Amygdala (tissue), 56 donors: Measurements from ENCODE around the gene D2HGDH.
A peak's percentile ranks its signal among the peaks of the same experiment; 100 is the strongest.

Source experiments
- DNase-seq, 56 donors: peaks; one replicate each; lab custom pipeline; 2025; lab: John Stamatoyannopoulos, UW

D2HGDH gene

GRCh38 chr2:241764275-241765241 lies 30.1 kb downstream of the D2HGDH start:
- DNase-seq = no peak

GRCh38 chr2:241767464-241768250 lies 33.2 kb downstream of the D2HGDH start:
- DNase-seq = no peak

- DNase-seq = no peak
Measured at GRCh38 chr2:241768251-241768711, 33.9 kb downstream of the D2HGDH start.

- no peak for DNase-seq
Measured at GRCh38 chr2:241768850-241769249, 34.4 kb downstream of the D2HGDH start.

- DNase-seq = no peak
Measured at GRCh38 chr2:241769819-241770184, 35.4 kb downstream of the D2HGDH start.

- no peak for DNase-seq
Measured at GRCh38 chr2:241770185-241770935, 35.9 kb downstream of the D2HGDH start.

GRCh38 chr2:241770936-241771285 lies 36.5 kb downstream of the D2HGDH start:
- DNase-seq = no peak

- peak in 3 of 56 donors; percentile 5 to 40 (median 16) for DNase-seq
Measured at GRCh38 chr2:241771286-241772062, 37.0 kb downstream of the D2HGDH start.

- no peak for DNase-seq
Measured at GRCh38 chr2:241772063-241772499, 37.7 kb downstream of the D2HGDH start.

GRCh38 chr2:241773511-241774418 lies 39.3 kb downstream of the D2HGDH start:
- no peak for DNase-seq

GRCh38 chr2:241774419-241775222 lies 40.2 kb downstream of the D2HGDH start:
- DNase-seq = no peak

GRCh38 chr2:241775223-241776177 lies 41.1 kb downstream of the D2HGDH start:
- no peak for DNase-seq

GRCh38 chr2:241776336-241777169 lies 42.1 kb downstream of the D2HGDH start, which contains the start of gene GAL3ST2:
Gene GAL3ST2, plus strand, starts transcription at chr2:241776822. Its CDS starts 134 bp downstream, at chr2:241776956.
- no peak for DNase-seq

GRCh38 chr2:241777170-241777685 lies 42.8 kb downstream of the D2HGDH start:
- no peak for DNase-seq
